Endothelial cell of hepatic sinusoid (primary cell): ENCODE results near the gene ARRB1.

ENCODE experiments used
- in situ Hi-C: cut with HindIII; loops from 2 replicates; pipeline ENCODE4 v1.10.0; 2017; ENCODE audit warnings: low sequenced_read_pairs

ARRB1 gene

DNA sequence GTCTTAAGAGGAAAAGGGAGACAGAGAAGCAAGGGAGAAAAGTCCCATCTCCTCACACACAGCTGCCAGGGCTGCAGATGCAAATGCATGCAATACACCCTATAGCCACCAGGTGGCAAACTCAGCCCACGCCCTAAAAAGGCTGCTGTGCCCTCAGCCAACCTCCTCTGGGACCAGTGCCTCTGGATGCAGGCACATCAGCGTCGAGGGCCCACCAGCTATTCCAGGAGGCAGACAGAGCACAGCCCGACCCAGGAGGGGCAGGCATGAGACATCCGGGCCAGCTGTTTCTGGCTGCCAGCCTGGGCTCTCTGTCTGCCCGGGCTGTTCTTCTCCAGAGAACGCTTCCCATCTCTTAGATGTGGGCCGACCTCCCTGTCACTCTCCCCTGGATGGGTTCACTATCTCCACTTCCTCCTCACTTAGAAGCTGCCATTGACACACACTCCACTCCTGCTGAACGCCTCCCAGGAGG lies 71.2 kb downstream of the ARRB1 start:
- in situ Hi-C loops: no loop called here

DNA sequence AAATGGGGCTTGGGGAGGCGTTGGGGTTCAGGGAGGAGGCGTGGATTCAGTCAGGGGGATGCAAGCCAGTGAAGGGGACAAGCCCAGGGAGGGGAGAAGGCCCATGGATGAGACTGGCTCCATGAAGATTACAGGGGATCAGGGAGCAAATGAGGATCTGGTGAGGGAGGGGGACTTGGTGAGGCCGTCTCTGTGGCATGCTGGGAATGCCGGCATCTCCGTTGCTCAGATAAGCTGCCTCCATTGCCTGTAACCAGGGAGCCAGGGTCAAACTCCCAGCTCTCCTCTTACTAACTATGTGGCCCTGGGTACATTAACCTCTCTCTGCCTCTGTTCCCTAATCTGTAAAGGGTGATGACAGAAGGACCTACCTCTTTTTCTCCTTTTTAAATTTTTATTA lies 72.2 kb downstream of the ARRB1 start:
- in situ Hi-C loops: loop anchor here (10.0 kb wide), 1 partner anchor 86 kb away; no protein-coding TSS in a partner anchor

DNA sequence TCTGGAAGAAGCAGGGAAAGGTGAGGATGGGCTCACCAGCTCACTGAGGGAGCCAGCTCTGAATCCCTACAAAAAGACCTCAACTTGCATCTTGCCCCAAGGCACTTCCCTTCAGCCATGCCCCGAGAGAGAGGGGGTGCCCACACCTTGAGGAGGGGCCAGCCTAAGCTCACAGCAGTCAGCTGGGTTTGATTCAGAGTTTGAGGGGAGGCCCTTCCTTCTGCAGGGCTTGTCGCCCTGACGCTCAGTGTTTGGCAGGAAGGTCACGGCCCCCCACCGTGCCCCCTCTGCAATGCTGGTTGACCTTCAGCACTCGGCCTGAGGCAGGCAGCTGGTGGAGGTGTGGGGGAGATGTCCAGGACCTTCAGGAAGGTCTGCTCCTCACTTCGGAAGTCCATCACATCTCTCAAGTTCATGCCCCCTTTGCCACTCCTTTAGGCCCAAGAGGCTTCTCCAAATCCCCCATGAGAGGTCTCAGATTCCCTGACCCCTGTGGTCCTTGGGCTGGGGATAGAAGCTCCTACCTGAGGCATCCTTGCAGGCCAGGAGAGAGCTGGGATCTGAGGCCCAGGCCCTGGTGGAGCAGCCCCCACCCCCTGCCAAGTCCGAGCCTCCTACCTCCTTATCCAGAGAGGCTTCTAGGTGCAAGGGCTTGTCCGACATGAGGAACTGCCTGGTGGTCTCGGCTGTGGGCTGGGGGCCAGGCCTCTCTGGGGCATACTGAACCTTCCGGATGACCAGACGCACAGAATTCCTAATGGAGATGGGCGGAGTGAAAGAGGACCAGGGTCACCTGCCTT lies 73.3 kb downstream of the ARRB1 start:
- in situ Hi-C loops: loop anchor here (10.0 kb wide), 1 partner anchor 87 kb away; no protein-coding TSS in a partner anchor

DNA sequence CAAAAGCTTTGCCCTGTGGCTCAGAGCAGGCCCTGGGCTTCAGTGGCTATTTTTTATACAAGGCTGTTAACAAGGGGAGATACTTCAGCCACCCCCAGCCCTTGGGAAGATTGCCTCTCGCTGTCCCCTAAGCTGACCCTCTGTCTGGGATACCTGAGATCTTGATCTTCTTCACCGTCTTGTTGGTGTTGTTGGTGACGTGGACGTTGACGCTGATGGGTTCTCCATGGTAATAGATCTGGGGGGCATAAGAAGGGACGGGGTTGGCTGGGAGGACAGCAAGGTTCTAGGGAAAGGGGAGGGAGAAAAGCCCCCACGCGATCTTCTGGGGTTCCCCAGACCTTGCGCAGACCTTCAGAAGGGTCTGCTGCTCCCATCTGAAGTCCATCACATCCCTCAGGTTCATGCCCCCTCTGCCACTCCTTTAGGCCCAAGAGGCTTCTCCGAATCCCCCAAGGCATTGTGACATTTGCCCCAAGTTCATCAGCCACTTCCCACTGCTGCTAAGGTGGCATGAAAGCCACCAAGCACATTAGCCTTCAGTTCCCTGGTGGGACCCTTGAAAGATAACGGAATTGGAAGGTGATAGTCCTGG lies 74.2 kb downstream of the ARRB1 start:
- in situ Hi-C loops: loop anchor here (10.0 kb wide), 1 partner anchor 87 kb away; no protein-coding TSS in a partner anchor

DNA sequence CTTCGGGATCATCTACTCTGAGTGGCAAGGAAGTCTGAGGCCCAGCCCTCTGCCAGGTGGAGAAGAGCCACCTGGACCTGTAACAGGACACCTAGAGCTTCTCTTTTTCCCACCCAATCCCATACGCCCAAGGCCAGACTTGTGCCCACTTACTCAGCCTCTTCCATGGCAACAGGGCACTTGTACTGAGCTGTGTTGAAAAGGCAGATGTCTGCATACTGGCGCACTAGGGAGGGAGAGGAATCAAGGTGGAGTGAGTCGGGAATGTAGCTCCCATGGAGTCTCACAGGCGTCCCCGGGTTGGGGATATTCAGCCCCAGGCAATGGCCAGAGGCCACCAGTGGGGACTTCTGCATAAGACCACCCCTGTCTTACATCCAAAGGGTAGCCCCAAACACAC lies 74.8 kb downstream of the ARRB1 start:
- in situ Hi-C loops: loop anchor here (10.0 kb wide), 1 partner anchor 88 kb away; no protein-coding TSS in a partner anchor

DNA sequence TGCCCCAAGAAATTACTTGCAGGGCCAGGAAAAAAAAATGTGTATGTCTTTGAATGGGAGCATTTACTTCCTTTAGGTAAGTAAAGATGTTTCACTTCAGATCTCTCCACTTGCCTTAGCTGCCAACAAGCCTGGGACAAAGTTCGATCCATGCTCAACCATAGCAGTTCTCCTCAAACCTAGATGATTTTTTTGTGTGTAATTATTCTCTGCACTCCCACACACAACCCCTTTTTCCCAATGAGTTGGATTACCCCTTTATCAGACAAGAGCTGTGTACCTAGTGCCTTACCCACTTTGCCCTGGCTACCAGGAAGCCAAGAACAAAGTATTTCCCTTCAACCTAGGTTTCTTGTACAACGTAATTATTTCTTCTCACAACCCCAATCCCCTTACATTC lies 75.3 kb downstream of the ARRB1 start:
- in situ Hi-C loops: loop anchor here (10.0 kb wide), 1 partner anchor 89 kb away; no protein-coding TSS in a partner anchor

DNA sequence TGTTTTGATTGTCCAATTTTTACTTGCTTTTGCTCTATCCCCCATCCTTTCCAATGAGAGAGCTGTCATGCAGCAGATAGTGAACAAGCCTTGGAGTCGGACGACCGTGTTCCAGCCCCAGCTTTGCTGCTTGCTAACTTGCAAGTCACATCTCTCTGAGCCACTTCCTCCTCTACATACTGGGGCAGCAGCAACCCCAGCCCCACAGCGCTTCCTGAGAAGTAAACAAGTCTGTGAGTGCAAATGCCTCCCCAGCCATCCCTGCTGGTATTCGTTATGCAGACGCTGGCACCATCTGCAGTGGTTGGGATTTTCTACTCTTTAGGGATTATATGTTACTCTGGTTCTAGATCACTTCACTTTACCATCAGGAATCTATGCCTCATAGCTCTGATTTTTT lies 75.9 kb downstream of the ARRB1 start:
- in situ Hi-C loops: loop anchor here (10.0 kb wide), 1 partner anchor 89 kb away; no protein-coding TSS in a partner anchor

DNA sequence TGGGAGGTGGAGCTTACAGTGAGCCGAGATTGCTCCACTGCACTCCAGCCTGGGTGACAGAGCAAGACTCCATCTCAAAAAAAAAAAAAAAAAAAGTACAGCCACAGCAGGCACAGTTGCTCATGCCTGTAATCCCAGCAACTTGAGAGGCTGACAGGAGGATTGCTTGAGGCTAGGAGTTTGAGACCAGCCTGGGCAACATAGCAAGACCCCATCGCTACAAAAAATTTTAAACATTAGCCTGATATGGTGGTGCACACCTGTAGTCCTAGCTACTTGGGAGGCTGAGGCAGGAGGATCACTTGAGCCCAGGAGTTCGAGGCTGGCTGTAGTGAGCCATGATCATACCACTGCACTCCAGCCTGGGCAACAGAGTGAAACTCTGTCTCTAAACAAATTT lies 76.7 kb downstream of the ARRB1 start:
- in situ Hi-C loops: loop anchor here (5.0 to 10.0 kb wide), 3 partner anchors 62 to 248 kb away; no protein-coding TSS in a partner anchor

DNA sequence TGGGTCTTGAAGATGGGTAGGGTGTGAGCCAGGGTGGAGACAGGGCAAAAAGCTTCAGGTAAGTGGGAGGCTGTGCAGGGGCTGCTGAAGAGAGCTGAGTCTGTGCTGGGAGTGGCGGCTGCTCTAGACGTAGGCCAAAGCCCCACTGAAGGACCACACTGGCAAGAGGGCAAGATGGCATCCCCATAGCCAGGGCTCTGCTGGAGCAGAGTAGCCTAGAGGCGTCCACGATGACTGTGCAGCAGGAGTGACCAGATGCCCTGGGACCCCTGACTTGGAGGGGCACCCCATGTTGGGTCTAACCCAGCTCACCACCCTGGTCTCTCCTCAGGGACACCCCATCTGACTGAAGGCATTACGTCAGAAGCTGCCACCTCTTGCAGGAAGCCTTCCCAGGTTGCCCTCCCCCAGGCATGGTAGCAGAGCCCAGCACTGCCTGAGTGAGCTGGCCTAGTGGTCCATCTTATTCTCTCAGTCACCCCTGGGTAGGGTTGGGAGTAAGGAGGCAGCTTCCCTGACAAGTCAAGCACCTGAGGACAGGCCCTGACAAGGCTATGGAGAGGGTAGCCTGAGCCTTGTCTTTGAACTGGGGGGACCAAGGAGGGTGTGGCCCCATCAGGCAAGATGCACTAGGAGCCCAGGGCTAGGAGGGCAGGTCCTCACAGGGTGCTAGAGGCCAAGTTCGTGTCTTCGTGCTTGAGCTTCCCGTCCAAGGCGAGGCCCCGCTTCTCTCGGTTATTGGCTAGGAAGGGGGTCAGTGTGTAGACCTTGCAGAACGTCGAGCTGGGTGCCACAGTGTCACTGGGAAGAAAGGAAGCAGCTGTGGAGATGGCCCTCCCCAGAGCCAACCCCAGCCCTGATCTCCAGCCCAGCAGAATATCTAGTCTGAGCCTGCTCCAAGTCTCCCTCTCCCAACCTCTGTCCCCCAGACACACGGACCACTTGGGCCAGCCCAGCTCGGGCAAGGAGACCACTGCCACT lies 77.8 kb downstream of the ARRB1 start:
- in situ Hi-C loops: loop anchor here (5.0 to 10.0 kb wide), 3 partner anchors 61 to 249 kb away; no protein-coding TSS in a partner anchor

DNA sequence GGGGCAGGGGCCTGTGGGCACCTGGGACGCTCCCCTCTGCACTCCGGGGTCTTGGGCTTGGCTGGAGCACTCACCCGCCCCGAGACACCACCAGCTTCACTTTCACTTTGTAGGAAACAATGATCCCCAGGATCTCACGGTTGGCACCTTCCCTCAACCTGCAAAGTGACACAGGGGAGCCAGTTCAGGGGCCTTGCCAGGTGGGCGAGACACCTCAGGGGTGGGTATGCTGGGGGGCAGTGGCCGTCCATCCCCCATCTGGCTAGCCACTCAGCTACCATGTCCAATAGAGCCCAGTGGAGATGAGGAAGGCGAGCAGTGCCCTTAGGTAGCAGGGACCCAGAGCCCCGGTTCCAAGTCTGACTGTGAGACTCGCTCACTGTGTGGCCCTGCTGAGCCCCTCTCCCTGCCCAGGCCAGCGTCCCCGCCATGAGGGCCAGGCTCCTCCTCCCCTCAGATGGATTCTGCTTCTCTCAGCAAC lies 78.6 kb downstream of the ARRB1 start:
- in situ Hi-C loops: loop anchor here (5.0 to 10.0 kb wide), 3 partner anchors 61 to 249 kb away; no protein-coding TSS in a partner anchor

DNA sequence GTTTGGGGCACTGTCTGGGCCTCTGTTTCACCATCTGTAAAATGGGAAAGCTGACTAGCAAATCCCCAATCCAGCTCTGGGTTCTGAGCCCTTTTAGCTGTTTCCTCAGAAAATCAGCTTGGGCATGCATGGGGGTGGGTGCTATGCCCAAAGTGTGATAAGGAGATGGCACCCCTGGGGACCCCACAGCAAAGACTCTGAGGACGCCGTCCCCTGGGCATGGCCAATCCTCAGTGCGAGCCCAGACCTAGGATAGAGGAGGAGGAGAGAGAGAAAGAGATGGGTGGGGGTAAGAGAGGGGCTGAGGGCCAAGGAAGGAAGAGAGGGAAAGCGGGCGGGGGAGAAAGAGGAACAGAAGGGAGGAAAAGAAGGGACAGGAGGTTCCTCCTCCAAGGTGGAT lies 79.1 kb downstream of the ARRB1 start:
- in situ Hi-C loops: loop anchor here (5.0 to 10.0 kb wide), 3 partner anchors 60 to 250 kb away; no protein-coding TSS in a partner anchor

DNA sequence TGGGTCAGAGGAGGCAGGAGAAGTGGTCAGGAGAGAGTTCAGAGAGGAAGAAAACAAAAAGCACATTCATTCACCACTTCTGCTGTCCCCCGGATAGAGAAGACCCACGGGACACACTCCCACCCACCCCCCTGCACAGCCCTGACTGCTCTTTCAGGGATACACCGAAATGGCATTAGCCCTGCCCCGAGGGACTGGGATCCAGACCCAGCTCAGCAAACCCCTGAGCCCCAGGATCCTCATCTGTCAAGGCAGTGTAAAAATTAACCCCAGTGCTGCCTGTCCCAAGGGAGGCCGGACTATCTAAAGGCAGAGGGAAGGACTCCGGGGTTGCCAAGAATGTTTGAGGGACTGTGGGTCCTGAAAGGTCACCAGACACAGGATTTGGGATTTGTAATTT lies 79.7 kb downstream of the ARRB1 start:
- in situ Hi-C loops: loop anchor here (5.0 to 10.0 kb wide), 3 partner anchors 59 to 251 kb away; no protein-coding TSS in a partner anchor

DNA sequence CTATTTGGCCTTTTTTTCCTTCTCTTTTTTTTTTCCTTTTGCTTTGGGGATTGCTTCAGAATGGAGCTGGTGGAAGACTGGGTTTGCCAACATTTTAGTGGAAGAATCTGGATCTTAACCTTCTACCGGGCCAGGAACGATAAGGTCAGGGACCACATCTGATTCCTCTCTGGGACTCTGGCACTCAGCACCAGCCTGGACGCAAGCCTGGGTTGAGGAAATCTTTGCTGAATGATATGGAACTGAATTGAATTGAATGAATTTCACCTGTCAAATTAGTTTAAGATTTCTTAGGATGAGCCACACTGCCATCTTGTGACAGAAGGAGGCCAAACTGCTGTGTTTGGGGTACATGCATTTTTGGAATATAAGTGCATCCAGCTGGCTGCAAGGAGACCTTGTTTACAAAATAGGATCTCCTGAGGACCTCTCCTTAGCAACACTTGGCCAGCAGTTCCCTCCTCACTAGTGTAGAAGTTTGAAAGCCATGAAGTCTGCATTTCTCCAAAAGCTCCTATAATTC lies 80.5 kb downstream of the ARRB1 start:
- in situ Hi-C loops: loop anchor here (5.0 to 10.0 kb wide), 3 partner anchors 59 to 251 kb away; no protein-coding TSS in a partner anchor

DNA sequence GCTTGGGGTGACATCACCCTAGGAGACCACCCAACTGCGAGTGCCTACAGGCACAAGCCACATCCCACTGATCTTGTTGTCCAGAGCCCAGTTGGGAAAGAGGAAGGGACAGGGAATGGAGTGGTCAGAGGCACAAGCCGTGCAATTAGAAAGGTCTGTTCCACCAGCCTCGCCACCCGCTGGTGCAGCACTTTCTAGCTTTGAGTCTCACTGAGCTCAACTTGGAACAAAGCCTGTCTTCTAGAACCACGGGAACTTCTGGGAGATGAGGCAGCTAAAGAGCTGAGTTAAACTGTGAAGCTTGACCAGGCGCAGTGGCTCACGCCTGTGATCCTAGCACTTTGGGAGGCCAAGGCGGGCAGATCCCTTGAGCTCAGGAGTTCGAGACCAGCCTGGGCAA lies 81.6 kb downstream of the ARRB1 start:
- in situ Hi-C loops: loop anchor here (5.0 to 10.0 kb wide), 3 partner anchors 58 to 252 kb away; no protein-coding TSS in a partner anchor

DNA sequence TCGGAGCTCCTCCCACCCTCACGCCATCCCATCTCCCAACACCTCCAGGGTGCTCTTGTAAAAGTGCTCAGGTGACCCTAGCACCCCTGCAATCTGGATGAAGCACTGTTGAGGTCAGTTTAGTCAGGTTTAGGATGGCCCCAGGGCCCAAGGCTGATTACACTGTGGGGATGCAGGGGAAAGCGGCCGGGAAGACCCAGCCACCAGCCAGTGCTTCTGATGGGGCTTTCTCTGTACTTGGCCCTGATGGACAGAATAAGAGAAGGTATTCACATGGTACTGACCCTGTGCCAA lies 82.1 kb downstream of the ARRB1 start:
- in situ Hi-C loops: no loop called here

DNA sequence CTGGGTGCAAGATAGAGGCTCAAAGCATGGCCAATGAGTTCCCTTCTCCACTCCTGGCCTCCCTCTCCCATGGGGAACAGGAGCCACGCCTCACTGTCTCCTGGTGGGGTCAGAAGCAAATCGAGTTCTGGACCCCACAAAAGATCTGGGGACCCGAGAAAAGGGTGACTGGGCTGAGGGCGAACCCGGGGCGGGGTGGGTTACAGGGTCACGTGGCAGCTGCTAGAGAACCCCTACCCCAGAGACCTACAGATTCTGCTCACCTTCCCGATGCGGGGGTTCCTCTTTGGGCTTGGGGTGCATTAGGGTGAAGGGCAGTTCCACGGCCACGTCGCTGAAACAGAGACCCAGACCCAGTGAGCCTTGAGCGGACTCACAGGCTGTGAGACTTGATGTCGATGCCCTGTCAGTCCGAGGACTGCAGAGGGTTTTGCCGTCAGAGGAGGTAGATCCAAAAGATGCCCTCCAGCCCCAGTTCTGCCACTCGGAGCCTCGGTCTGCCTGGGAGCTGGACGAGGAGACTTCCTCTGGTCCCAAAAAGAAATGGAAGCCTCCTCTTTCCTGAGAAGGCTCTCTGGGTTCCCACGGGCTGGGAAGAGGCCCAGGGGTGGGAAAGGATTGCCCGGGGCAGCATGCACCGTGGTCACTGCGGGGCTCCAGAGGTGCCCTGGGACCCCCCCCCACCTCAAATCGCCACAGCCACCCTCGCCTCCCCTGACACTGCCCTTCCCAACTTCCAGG lies 82.7 kb downstream of the ARRB1 start:
- in situ Hi-C loops: no loop called here

DNA sequence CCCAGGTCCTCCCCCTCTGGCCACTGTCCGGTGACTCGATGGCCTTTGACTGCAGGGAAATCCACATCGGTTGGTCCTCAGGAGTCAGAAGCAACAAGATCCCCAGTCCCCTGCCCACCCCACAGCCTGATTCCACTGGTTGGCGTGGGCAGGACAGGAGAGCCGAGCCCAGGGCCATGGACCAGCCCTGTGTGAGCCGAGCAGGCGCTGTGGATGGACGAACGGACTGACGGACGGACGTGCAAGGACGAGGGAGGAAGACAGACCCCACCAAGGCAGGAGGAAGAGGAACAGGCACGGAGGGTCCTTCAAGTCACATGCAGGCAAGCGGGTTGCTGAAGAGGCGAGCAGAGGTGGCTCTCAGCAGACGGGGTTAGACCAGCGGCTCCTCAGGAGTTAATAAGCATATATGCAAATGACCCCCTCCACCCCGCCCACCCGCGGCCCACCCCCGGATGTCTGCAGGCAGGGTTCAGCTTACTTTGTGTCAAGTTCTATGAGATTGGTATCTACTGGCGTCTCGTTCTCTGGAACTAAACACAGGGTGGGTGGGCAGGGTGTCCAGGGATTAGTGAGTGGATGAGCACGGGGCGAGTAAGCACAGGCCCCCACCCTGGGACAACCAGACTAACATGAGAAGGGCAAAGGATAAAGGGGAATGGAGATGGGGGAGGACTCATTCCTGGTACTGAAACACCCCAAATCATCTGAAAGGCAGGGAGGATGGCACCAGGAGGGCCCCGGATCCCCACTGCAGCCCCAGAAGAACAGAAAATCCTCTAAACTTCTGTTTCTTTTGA lies 84.1 kb downstream of the ARRB1 start:
- in situ Hi-C loops: no loop called here

DNA sequence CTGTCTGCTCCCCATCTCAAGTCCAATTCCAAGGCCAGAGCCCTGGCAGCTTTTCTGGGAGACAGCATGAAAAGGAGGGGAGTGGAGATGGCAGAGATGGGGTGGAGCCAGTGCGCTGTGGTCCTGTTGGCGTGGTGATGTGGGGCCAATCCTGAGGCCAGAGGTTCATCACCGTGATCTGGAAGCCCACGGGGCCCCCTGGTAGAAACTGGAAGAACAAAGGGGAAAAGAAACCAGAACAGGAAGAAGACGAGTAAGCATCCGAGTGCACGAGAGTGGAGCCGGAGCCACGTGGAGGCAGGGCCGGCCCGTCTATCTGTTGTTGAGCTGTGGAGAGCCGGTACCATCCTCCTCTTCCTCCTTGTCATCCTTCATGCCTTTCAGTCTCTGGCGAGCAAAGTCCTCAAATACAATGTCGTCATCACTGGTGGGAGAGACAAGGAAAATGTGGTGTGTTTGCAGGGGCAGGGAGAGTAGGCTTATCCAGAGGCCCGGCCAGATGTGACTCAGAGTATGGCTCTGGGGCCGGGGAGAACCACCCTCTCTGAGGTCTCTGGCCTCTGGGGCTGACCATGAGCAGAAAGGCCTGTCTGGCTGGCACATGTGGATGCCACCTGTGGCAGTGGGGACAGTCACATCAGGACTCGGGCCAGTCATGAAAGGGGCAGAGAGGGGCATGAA lies 85.5 kb downstream of the ARRB1 start:
- in situ Hi-C loops: no loop called here
